GM12873 (cell line): Measurements from ENCODE around the gene LINGO3.

Experiments used
- CTCF ChIP-seq: IDR thresholded peaks from 2 replicates; pipeline ENCODE4 v1.5.1; 2012; ENCODE audit warnings: low read depth, mild to moderate bottlenecking, moderate library complexity, low read length, control low read depth; ENCODE audit not compliant: insufficient read depth; ENCODE audit errors: missing control alignments

Gene LINGO3

DNA sequence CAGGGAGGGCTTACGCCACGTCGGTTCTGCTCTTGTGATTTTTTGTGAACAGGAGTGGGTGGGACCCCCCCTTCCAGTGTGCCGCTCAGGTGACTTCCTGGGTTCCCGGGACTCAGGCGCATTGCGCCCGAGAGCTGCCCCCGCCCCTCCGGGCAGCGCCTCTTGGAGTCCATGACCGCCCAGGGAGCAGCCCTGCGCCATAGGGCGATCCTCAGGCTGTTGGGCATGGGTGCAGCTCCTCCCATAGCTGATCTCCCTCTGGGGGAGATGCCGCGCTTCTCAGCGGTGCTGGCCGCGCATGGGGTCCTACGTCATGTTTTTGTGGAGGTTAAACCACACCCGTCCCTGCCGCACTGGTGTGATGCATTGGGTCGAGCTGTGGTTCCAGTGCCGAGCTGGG is 44.2 kb upstream of the LINGO3 start:
- no peak for TF ChIP-seq CTCF

DNA sequence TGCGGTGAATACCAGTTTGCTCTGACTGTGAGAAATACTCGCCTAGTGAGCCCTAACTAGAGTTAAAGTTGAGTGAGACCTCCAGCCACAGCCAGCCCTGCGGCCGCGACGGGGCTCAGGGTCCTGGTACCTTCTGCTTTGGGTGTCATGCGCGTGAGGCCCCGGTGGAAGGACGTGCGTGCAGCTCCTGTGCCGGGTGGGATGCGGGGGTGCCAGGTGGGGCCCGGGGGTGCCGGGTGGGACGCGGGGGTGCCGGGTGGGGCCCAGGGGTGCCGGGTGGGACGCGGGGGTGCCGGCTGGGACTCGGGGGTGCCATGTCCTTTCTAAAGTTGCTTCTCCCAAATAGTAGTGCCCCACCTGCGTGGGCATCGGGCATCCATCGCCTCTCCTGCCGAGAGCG is 43.6 kb upstream of the LINGO3 start:
- no peak for TF ChIP-seq CTCF

DNA sequence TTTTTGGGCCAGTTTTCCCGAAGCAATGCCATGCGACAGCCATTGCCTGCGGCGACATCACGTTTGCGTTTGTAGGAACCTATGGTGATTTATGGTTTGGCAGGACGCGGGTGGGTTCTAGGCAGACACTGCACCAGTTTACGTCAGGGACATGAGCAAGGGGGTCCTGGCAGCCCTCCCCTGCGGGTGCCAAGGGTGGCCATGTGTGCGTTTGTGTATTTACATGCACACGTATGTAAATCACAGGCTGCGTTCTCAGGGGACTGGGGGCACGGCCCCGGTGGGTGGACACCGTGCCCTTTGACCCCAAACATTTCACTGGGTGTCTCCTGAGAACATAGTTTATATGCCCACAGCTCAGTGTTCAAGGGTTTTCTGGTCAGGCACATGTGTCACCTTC is 42.7 kb upstream of the LINGO3 start:
- TF ChIP-seq CTCF, result no peak

DNA sequence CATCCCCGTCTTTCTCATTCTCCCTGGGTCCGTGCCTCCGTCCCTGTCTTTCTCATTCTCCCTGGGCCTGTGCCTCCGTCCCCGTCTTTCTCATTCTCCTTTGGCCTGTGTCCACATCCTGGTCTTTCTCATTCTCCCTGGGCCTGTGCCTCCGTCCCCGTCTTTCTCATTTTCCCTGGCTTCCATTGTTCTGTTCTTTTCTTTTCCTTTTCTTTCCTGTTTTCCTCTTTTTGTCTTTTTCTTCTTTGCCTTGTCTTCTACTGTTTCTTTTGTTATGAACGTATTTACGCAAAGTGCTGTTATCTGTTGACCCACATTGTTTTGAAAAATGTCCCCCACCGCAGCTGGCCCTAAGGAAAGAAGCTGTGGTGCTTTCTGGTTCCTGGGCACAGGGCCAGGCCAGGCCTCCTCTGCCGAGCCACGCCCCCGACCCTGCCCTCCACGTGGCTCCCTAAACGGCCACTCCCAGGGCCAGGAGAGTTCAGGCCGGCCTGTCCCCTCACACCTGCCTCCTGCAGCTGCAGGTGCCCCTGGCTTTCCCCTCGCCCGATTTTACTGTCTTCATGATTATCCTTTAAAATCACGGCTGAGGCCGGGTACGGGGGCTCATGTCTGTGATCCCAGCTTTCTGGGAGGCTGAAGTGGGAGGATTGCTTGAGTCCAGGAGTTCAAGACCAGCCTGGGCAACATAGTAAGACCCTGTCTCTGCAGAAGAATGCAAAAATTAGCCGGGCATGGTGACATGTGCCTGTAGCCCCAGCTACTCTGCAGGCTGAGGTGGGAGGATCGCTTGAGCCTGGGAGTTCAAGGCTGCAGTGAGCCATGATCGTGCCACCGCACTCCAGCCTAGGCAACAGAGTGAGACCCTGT is 38.1 kb upstream of the LINGO3 start:
- TF ChIP-seq CTCF, result no peak

DNA sequence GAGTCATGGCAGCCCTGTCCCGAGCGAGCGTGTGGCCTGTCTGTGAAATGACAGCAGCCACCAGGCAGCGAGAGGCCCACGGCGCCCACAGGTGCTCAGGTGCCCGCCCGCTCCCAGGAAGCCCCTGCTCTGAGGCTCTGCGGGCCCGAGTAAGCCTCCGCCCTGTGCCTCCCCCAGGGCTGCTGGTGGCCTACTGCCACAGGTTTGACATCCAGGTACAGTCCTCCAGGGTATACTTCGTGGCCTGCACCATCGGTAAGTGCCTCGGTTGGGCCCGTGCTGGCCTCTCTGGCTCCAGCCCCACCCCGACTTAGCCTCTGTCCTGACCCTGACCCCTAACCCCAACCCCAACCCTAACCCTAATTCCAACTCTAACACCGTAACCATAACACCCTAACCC is 37.1 kb upstream of the LINGO3 start:
- TF ChIP-seq CTCF, result no peak

DNA sequence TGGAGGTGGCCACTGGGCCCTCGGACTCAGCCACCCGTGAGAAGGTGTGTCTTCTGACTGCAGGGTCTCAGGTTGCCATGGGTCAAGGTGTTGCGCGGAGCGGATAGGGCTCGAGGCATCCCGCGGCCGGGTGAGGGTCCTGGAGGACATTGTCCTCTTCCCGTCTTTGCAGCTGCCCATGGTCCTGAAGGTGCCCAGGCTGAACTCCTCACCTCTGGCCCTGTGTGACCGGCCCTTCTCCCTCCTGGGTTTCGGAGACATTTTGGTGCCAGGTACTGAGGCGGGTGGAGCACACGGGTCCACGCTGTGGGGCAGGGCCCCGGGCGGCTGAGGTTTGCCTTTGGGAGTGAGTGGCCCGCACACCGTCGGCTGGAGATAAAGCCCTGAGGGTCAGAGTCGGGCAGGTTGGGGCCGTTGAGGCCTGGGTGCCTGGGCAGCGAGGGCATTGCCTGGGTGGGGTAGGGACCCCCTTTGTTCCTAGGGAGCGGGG is 36.5 kb upstream of the LINGO3 start:
- no peak for TF ChIP-seq CTCF

DNA sequence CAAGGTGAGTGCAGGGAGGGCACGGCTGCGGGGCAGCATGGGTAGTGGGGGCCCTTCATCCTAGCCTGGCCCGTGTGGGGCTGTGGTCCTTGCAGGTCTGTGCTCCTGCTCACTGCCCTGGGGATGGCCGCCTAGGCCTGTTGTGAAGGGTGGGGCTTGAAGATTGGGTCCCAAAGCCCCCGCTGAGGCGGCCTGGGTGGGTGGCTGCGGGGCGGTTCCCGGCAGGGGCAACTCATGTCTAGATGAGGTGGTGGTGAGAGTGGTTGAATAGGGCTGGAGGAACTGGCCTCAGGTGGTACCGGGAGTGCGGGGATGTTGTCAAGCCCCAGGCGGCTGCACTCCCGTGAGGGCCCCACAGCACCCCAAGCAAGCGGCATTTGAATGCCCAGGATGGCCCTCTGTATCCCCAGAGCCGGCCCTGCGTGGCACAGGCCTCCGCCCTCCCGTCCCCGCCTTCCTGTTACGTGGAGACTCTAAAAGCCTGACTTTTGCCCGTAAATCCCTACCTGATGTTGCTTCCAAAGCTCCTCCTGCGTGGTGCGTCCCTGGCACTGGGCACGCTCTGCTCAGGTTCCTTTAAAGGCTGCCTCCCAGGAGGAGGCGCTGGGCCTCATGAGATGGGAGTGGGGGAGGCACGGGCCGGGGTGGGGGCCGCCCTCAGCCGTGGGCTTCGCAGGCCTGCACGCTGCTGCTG is 35.5 kb upstream of the LINGO3 start:
- no peak for TF ChIP-seq CTCF
